Epithelial cell of proximal tubule (primary cell): ENCODE results near the gene BSG. TPM values are rescaled to one million over a fixed set of nuclear protein-coding genes. Genes with fewer than 3 reads are reported as not detected.
A peak's percentile ranks its signal among the peaks of the same experiment; 100 is the strongest.

Experiments used
- DNase-seq: peaks from one replicate; pipeline ENCODE4 v3.0.0-alpha.2; 2011; ENCODE audit warnings: low read depth
- H3K4me3 ChIP-seq: 2 replicates; pipeline ENCODE4 v1.5.1; 2011; ENCODE audit warnings: low read depth, mild to moderate bottlenecking, low read length
- CTCF ChIP-seq: conservative IDR thresholded peaks from 2 replicates; pipeline ENCODE4 v1.5.1; 2012; ENCODE audit warnings: low read depth, mild to moderate bottlenecking, low read length
- total RNA-seq: library from RNA; depleted of rRNA; stranded (reverse); fragments of >200 nt; gene quantifications from 2 replicates; pipeline ENCODE4 v1.2.3, GENCODE V29; 2015

The BSG gene
- total RNA-seq, 1 donor from 2014 or later: 705 TPM

- TF ChIP-seq CTCF: no peak
- DNase-seq: no peak
Measured at GRCh38 chr19:573519-573825, 1.1 kb downstream of the BSG start.

GRCh38 chr19:574658-575526, 2.5 kb downstream of the BSG start:
- no peak for DNase-seq
- no peak for TF ChIP-seq CTCF
- H3K4me3 ChIP-seq: peak overlapping the region; percentile 91

More at GRCh38 chr19:573519-573825, 1.1 kb downstream of the BSG start:
- H3K4me3 ChIP-seq: peak overlapping the region; percentile 91

GRCh38 chr19:575527-576506, 3.4 kb downstream of the BSG start:
- H3K4me3 ChIP-seq: peak overlapping the region; percentile 91
- TF ChIP-seq CTCF: no peak
- no peak for DNase-seq

- DNase-seq: no peak
Measured at GRCh38 chr19:576768-577438, 4.5 kb downstream of the BSG start.

GRCh38 chr19:577439-578392, 5.3 kb downstream of the BSG start:
- TF ChIP-seq CTCF: no peak
- DNase-seq: no peak
- H3K4me3 ChIP-seq: no peak overlapping the region

More at GRCh38 chr19:576768-577438, 4.5 kb downstream of the BSG start:
- no peak for TF ChIP-seq CTCF
- no peak overlapping the region for H3K4me3 ChIP-seq
